Measurements from ENCODE around the gene TMPRSS15.

The TMPRSS15 gene

DNA sequence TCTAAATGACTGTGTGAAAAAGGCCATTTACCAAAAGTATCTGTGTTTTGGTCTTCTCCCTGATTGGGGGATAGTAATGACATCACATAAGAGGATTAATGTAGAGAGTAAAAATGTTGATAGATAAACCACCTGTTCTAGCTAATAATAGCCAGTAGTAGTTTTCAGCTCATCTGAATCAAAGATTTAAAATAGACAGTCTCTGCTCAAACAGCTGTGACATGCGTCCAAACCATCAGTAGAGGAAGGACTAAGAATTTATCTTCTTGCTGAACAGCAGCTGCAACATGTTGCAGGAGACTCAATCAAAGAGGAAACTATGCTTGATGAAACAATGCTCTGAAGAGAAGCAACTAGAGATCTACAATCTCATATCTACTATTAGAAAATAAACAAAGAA, 21.4 kb downstream of the TMPRSS15 start:
- TF ChIP-seq, protein P1, sequence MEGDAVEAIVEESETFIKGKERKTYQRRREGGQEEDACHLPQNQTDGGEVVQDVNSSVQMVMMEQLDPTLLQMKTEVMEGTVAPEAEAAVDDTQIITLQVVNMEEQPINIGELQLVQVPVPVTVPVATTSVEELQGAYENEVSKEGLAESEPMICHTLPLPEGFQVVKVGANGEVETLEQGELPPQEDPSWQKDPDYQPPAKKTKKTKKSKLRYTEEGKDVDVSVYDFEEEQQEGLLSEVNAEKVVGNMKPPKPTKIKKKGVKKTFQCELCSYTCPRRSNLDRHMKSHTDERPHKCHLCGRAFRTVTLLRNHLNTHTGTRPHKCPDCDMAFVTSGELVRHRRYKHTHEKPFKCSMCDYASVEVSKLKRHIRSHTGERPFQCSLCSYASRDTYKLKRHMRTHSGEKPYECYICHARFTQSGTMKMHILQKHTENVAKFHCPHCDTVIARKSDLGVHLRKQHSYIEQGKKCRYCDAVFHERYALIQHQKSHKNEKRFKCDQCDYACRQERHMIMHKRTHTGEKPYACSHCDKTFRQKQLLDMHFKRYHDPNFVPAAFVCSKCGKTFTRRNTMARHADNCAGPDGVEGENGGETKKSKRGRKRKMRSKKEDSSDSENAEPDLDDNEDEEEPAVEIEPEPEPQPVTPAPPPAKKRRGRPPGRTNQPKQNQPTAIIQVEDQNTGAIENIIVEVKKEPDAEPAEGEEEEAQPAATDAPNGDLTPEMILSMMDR (IDR thresholded peaks at IDR 0.05; ENCODE audit: low read depth, low read length, missing control alignments) = no peak
- DNase-seq (ENCODE audit: low read depth) = no peak

DNA sequence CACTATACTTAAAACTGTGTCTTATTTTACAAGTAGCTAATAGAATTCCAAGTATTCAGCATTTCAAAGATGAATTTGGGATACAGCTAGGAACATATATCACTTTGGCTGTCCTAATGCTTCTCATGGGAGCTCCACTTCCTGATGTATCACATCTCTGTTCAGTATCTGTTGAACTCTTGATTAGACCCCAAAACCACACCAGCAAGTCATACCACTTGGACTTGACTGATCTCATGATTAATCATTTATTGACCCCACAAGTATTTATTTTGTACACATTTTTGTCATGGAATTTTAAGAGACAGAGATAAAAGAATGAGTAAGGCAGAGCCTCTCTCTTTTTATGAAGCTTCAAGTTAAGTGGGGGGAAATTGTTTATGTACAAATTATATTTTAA, 30.0 kb downstream of the TMPRSS15 start:
- TF ChIP-seq, protein P1 (IDR thresholded peaks at IDR 0.05; ENCODE audit: low read depth, low read length, missing control alignments) = no peak
- no peak for DNase-seq (ENCODE audit: low read depth)
- no peak overlapping the region for H3K4me3 ChIP-seq (ENCODE audit: low read depth, low read length)

More for the DNA sequence above, 21.4 kb downstream of the TMPRSS15 start:
- no peak overlapping the region for H3K4me3 ChIP-seq (ENCODE audit: low read depth, low read length)

DNA sequence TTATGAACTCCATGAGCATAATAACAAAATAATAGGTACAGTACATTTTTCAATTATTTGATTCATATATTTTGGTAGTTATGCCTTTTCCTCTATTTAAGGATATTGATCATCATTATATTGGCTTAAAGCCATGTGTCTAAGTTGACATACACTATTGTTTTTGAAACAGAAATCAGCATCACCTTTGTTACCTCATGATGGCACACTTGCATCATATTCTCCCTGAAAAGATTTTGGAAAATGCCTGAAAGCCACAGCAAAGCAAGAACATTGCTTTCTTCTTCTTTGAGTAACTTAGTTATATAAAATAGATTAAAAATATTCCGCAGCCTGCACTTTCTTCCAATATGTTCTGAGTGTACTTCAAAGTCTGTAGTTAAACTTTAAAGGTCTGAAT, 33.3 kb downstream of the TMPRSS15 start:
- no peak for DNase-seq (ENCODE audit: low read depth)
- H3K4me3 ChIP-seq (ENCODE audit: low read depth, low read length) = no peak overlapping the region
- TF ChIP-seq, protein P1 (IDR thresholded peaks at IDR 0.05; ENCODE audit: low read depth, low read length, missing control alignments) = no peak

DNA sequence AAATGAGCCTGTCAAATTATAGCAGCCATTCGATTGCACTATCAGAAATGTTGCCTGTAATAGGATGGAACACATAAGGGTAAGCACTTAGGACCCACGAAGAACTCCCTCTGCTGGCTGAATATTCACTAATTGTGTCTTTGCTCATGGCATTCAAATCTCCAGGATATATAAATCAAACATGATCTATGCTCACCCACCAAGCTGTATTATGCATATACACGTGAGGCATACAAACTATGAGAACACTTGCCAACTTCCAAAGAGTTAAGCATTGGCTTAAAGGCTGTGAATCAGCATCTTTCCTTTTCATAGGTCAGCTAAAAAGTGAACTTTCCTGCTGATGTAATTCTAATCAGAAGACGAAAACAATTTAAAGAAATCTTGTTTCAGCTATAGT, 34.5 kb downstream of the TMPRSS15 start:
- no peak overlapping the region for H3K4me3 ChIP-seq (ENCODE audit: low read depth, low read length)
- TF ChIP-seq, protein P1 (IDR thresholded peaks at IDR 0.05; ENCODE audit: low read depth, low read length, missing control alignments) = no peak
- DNase-seq (ENCODE audit: low read depth) = no peak

DNA sequence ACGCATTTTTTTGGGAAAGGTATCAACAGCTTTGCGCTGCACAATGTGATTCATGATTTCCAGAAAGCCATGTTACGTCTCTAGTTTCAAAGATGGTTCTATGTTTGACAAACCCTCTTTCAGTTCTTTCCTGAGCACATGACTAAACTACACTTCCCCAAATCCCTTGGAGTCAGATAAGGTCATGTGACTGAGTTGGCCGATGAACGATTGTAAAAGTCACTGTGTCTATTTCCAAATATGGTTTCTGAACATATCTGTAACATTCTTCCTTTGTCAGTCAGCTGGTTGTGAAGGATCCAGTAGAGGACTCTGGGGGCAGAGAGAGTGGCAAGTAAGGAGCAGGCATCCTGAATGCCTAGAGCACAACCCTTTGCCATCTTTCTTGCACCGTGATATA, 35.4 kb downstream of the TMPRSS15 start:
- no peak overlapping the region for H3K4me3 ChIP-seq (ENCODE audit: low read depth, low read length)
- TF ChIP-seq, protein P1 (IDR thresholded peaks at IDR 0.05; ENCODE audit: low read depth, low read length, missing control alignments) = no peak
- DNase-seq (ENCODE audit: low read depth) = no peak

DNA sequence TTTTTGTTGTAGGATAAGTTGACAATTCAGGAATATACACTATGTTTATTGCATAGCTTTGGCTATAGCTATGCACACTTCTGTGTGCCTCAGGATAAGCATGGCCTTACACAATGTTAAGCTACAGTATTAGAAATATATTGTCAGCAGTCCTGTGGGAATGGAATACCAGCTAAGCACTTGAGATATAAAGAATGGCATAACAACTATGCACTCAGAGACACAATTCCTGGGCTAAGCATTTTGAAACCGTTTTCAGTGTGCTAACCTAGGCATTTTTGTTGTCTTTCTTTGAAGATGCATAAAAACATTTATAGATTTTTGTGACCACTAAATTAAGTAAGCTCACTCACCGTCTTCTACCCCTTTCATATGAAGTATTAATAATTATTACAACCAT, 46.8 kb downstream of the TMPRSS15 start:
- TF ChIP-seq, protein P1 (IDR thresholded peaks at IDR 0.05; ENCODE audit: low read depth, low read length, missing control alignments) = no peak
- DNase-seq (ENCODE audit: low read depth) = no peak
- no peak overlapping the region for H3K4me3 ChIP-seq (ENCODE audit: low read depth, low read length)

DNA sequence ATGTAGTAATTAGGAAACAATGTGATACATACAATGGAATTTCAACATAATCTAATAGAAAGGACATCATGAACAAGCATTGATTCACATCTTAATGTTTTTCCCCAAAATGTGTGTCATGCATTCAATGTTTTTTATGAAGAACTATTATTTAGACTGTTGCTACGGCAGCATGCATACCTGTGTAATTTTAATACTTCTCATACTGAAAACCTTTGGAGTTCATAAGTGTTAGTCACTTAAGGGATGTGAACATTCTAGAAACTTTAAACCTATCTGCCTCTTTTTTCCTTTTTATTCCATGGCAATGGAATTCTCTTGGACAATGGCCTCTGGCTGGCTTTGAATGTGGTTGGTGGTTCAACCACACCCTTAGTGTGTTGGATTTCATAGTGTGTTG, 48.6 kb downstream of the TMPRSS15 start:
- TF ChIP-seq, protein P1 (IDR thresholded peaks at IDR 0.05; ENCODE audit: low read depth, low read length, missing control alignments) = no peak
- no peak overlapping the region for H3K4me3 ChIP-seq (ENCODE audit: low read depth, low read length)
- DNase-seq (ENCODE audit: low read depth) = no peak
